ENCODE results near the gene LEP. TPM values are rescaled to one million over a fixed set of nuclear protein-coding genes. Genes with fewer than 3 reads are reported as not detected.

The LEP gene
- total and polyA plus RNA-seq, 9 of the 15 experiments (the other 6 are each of a cell fraction or from before 2014, with no cell fraction given) = not detected

DNA sequence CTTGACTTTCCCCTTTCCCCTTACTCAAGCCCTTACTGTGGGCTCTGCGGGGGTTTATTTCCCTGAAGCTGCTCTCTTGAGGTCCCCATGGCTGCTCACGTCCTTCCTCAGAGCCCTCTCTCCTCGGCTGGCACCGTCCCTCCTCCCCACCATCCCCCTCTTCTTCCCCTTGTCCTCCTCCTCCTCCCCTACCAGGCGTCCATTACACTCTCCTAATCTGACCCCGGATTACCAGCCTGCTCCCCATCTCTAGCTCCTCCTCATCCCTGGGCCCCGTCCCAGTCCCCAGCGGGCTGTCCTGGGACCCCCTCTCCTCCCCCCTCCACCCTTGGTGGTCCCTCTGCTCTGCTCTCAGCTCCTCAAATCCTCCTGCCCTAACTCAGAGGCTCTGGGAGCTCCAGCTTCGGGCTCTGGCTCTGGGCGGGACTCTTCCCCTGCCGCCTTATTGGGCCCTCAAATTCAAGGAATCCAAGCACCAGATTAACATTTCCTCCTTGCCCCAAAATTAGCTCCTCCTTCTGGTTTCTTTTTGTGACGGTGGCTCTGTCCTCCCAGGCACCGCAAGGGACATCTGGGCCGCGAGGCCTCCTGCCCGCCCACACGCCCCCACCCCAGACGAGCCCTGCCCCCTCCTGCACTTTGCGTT is 48.5 kb upstream of the LEP start:
- Histone ChIP-seq H3K9me1 (ENCODE audit: control insufficient read depth, insufficient read depth, low read length) (no peaks in the 10 kb centered on the region), H3K9ac (ENCODE audit: insufficient read depth in 1 of 2, low read depth in 2 of 2, low read length in 2 of 2) (no peak overlapping the region), H3K36me3 (ENCODE audit: control insufficient read depth, insufficient read depth, low read length) (no peaks in the 10 kb centered on the region), H3K9me3 (replicated peaks; ENCODE audit: control insufficient read depth, insufficient read depth, low read depth, low read length) (peaks cover 10% of the 10 kb centered on the region), H4K20me1 (replicated peaks; ENCODE audit: control insufficient read depth, insufficient read depth, low read length) (no peaks in the 10 kb centered on the region), H3K4me2 (ENCODE audit: insufficient read depth, low read length) (no peak overlapping the region), H3K79me2 (ENCODE audit: control insufficient read depth, insufficient read depth, low read length) (no peaks in the 10 kb centered on the region), H3K4me3 (no peak overlapping the region), H3K27ac (ENCODE audit: extremely low read depth, low read depth, low read length) (no peak overlapping the region), H3K4me1 (replicated peaks in 1 of 2; ENCODE audit: control insufficient read depth in 2 of 2, insufficient read depth in 2 of 2, low read length in 2 of 2) (no peaks in the 10 kb centered on the region), H3K27me3 (ENCODE audit: control insufficient read depth in 2 of 2, insufficient read depth in 2 of 2, low read length in 2 of 2) (peaks cover 19 to 41% of the 10 kb centered on the region in 2 experiments; a peak in 4 of 5 replicates), H2AFZ (ENCODE audit: low read depth, low read length) (no peak overlapping the region)
- WGBS (ENCODE audit: insufficient coverage, low coverage, missing lambda C conversion rate) = under 1% methylated on average over 17 of the region's 19 CpGs
- intact Hi-C loops (cut with micrococcal nuclease) = no loop called here
- no peak for FAIRE-seq
- no TSS peak for BruUV-seq (replicated peaks)
- in situ Hi-C loops (cut with MboI) = no loop called here
- no peak for DNase-seq (ENCODE audit: extremely low read depth in 1 of 4, low spot score in 3 of 4)
- ChIA-PET CTCF (ENCODE audit: low intra/inter-chr PET ratio) (no interaction called here), POLR2A (interaction anchor here (0.6 kb wide), 1 partner anchor 12 kb away, joined by 3 read pairs; no protein-coding TSS in a partner anchor)
- TF ChIP-seq ZNF263 (CRISPR knock-in tag; IDR thresholded peaks at IDR 0.05; ENCODE audit: borderline replicate concordance) = 0 out of 2 replicates have a peak, but pooled peaks have one; percentile 30
- TF ChIP-seq CCAR2 (IDR thresholded peaks at IDR 0.05; ENCODE audit: low read depth, low read length) = no peak
- no peak for ATAC-seq

DNA sequence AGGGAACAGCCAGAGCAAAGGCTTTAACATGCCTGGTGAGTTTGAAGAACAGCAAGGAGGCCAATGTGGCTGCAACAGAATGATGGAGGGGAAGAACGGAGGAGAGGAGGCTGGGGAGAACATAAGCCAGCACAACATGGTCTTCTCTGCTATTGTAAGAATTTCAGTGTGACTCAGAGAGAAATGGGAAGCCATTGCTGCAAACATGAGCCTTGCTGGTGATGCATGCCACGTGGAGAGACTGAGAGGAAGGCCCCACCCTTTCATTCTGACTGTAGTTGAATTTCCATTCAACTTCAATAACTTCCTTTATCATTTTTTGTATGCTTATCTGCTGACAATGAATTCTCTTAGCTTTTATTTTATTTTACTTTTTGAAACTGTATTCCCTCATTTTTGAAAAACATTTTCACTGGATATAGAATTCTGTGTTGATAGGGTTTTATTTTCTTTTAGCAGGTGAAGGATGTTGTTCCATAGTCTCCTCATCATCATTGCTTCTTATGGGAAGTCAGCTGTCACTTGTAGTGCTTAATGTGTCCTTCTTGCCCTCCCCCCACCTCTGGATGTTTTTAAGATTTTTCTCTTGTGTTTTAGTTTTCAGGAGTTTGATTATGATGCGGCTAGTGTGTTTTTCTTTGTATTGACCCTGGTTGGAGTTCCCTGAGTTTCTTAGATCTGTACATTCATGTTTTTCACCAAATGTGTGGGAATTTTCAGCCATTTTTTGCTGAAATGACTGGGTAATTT is 46.4 kb upstream of the LEP start:
- intact Hi-C loops (cut with micrococcal nuclease) = no loop called here
- WGBS (ENCODE audit: insufficient coverage, low coverage, missing lambda C conversion rate) = 0% methylated on average over 3 of the region's 3 CpGs
- no peaks in the 10 kb centered on the region for H3K9me1 ChIP-seq (ENCODE audit: control insufficient read depth, insufficient read depth, low read length)
- DNase-seq (ENCODE audit: extremely low read depth in 1 of 4, low spot score in 3 of 4) (peak in 1 of 4 experiments; percentile 41), FAIRE-seq (peak; percentile 80), ATAC-seq (no peak)
- ChIA-PET CTCF (ENCODE audit: low intra/inter-chr PET ratio) (no interaction called here), POLR2A (interaction anchor here (0.6 to 0.7 kb wide), 3 partner anchors 11 to 14 kb away, joined by 3 read pairs; no protein-coding TSS in a partner anchor)
- no peaks in the 10 kb centered on the region for H3K36me3 ChIP-seq (ENCODE audit: control insufficient read depth, insufficient read depth, low read length)
- H4K20me1 ChIP-seq (replicated peaks; ENCODE audit: control insufficient read depth, insufficient read depth, low read length) = no peaks in the 10 kb centered on the region
- H3K27ac ChIP-seq (ENCODE audit: extremely low read depth, low read depth, low read length) = no peak overlapping the region
- H3K4me3 ChIP-seq = no peak overlapping the region
- peaks cover 10% of the 10 kb centered on the region for H3K9me3 ChIP-seq (replicated peaks; ENCODE audit: control insufficient read depth, insufficient read depth, low read depth, low read length)
- in situ Hi-C loops (cut with MboI) = no loop called here
- no peak overlapping the region for H2AFZ ChIP-seq (ENCODE audit: low read depth, low read length)
- no peaks in the 10 kb centered on the region for H3K79me2 ChIP-seq (ENCODE audit: control insufficient read depth, insufficient read depth, low read length)
- peaks cover 7 to 28% of the 10 kb centered on the region in 2 experiments; a peak in 2 of 5 replicates for H3K27me3 ChIP-seq (ENCODE audit: control insufficient read depth in 2 of 2, insufficient read depth in 2 of 2, low read length in 2 of 2)
- no peaks in the 10 kb centered on the region for H3K4me1 ChIP-seq (replicated peaks in 1 of 2; ENCODE audit: control insufficient read depth in 2 of 2, insufficient read depth in 2 of 2, low read length in 2 of 2)
- H3K9ac ChIP-seq (ENCODE audit: insufficient read depth in 1 of 2, low read depth in 2 of 2, low read length in 2 of 2) = no peak overlapping the region
- H3K4me2 ChIP-seq (ENCODE audit: insufficient read depth, low read length) = no peak overlapping the region
- BruUV-seq (replicated peaks) = no TSS peak
- TF ChIP-seq ZNF644 (tag; IDR thresholded peaks at IDR 0.05; ENCODE audit: low read depth) (0 out of 2 replicates have a peak, but pooled peaks have one; percentile 37), TAF7 (tag; IDR thresholded peaks at IDR 0.05) (no peak), MLLT1 (IDR thresholded peaks at IDR 0.05) (peak in 1 of 2 experiments; percentile 72; a peak in 1 of 4 replicates), NBN (IDR thresholded peaks at IDR 0.05; ENCODE audit: low read depth) (peak; percentile 66), EP300 (IDR thresholded peaks at IDR 0.05; ENCODE audit: low read length) (peak; percentile 30; the same call in 1 of the 2 replicates), CBX5 (IDR thresholded peaks at IDR 0.05; ENCODE audit: borderline replicate concordance, low read depth) (peak; percentile 100), ARNT (IDR thresholded peaks at IDR 0.05) (peak; percentile 58 to 62; a peak in 2 of 4 replicates), MAZ (CRISPR knock-in tag; conservative IDR thresholded peaks at IDR 0.05 in 1 of 2, IDR thresholded peaks at IDR 0.05 in 1 of 2) (0 out of 4 replicates have a peak, but pooled peaks of 1 of the 2 experiments have one; percentile 26), ATF1 (CRISPR knock-in tag; IDR thresholded peaks at IDR 0.05) (no peak), ATF1 (tag; IDR thresholded peaks at IDR 0.05) (peak; percentile 55; the same call in 1 of the 2 replicates)
